Measurements from ENCODE around the gene HPCAL1.

- TF ChIP-seq, protein P1, sequence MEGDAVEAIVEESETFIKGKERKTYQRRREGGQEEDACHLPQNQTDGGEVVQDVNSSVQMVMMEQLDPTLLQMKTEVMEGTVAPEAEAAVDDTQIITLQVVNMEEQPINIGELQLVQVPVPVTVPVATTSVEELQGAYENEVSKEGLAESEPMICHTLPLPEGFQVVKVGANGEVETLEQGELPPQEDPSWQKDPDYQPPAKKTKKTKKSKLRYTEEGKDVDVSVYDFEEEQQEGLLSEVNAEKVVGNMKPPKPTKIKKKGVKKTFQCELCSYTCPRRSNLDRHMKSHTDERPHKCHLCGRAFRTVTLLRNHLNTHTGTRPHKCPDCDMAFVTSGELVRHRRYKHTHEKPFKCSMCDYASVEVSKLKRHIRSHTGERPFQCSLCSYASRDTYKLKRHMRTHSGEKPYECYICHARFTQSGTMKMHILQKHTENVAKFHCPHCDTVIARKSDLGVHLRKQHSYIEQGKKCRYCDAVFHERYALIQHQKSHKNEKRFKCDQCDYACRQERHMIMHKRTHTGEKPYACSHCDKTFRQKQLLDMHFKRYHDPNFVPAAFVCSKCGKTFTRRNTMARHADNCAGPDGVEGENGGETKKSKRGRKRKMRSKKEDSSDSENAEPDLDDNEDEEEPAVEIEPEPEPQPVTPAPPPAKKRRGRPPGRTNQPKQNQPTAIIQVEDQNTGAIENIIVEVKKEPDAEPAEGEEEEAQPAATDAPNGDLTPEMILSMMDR (IDR thresholded peaks at IDR 0.05; ENCODE audit: control extremely low read depth in 1 of 3, insufficient read depth in 1 of 3, low read depth in 1 of 3, low read length in 3 of 3), result no peak
- TF ChIP-seq EZH2 (IDR thresholded peaks at IDR 0.05; ENCODE audit: low read depth, low read length, severe bottlenecking), result no peak
- no peak for TF ChIP-seq USF2 (IDR thresholded peaks at IDR 0.05; ENCODE audit: low read length)
- TF ChIP-seq ASH2L (IDR thresholded peaks at IDR 0.05; ENCODE audit: low read length), result no peak
- no peak for TF ChIP-seq YY1 (IDR thresholded peaks at IDR 0.05; ENCODE audit: low read depth, low read length)
- no peak for TF ChIP-seq EP300 (IDR thresholded peaks at IDR 0.05; ENCODE audit: borderline replicate concordance in 1 of 2, low read depth in 2 of 2, low read length in 2 of 2)
- no peak for TF ChIP-seq CEBPB (IDR thresholded peaks at IDR 0.05; ENCODE audit: low read depth, low read length)
- no peak for TF ChIP-seq SIN3A (conservative IDR thresholded peaks at IDR 0.05 in 1 of 2, IDR thresholded peaks at IDR 0.05 in 1 of 2; ENCODE audit: low read depth in 1 of 2, low read length in 2 of 2)
- TF ChIP-seq RAD21 (IDR thresholded peaks at IDR 0.05 in 1 of 2, conservative IDR thresholded peaks at IDR 0.05 in 1 of 2; ENCODE audit: low read depth in 2 of 2, low read length in 2 of 2), result no peak
- no peak for TF ChIP-seq POLR2A (IDR thresholded peaks at IDR 0.05; ENCODE audit: control extremely low read depth in 1 of 2, low read depth in 2 of 2, low read length in 2 of 2)
- no peak for TF ChIP-seq CBX8 (IDR thresholded peaks at IDR 0.05; ENCODE audit: borderline replicate concordance, low read depth, low read length)
- no peak for TF ChIP-seq GABPA (IDR thresholded peaks at IDR 0.05; ENCODE audit: borderline replicate concordance, insufficient read depth, low read length)
These were observed 5.4 kb upstream of the HPCAL1 start for GRCh38 chr2:10297191-10297830.
